ENCODE measurements around the gene RPL13. TPM values are rescaled to one million over a fixed set of nuclear protein-coding genes. Genes with fewer than 3 reads are reported as not detected.

Gene RPL13
- total RNA-seq, 1 experiment from 2014 or later: 1,779 TPM

DNA sequence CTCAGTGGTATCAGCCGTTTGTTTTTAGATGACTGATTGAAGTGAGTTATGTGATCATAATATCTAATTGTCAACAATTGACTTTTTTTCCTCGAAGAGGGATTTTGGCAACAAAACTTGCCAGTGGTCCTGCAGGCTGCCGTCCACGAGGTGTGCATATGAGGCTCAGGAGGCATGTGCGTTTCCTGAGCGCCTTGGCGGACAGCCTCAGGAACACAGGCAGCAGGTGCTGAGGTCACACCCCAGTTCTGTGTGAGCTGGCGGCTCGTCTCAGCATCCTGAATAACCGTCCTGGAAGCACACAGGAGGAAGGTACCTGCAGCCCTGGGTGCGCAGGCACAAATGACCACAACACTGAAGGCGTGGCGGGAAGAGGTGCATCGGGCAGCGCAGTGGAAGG, 40.6 kb upstream of the RPL13 start:
- Mint-ChIP-seq H3K4me3 (ENCODE audit: low read depth, unreplicated experiment) (no peak overlapping the region), H3K9me3 (ENCODE audit: low read depth, unreplicated experiment) (no peaks in the 10 kb centered on the region), H3K27ac (ENCODE audit: unreplicated experiment) (no peak overlapping the region), H3K4me1 (ENCODE audit: low read depth, unreplicated experiment) (no peaks in the 10 kb centered on the region), H3K27me3 (ENCODE audit: unreplicated experiment) (no peaks in the 10 kb centered on the region), H3K36me3 (ENCODE audit: insufficient read depth, unreplicated experiment) (peaks cover 71% of the 10 kb centered on the region)
- intact Hi-C loops (cut with micrococcal nuclease; ENCODE audit: unreplicated experiment): no loop called here
- no peak for DNase-seq
- no TSS peak for BruUV-seq (replicated peaks)
- CTCF ChIA-PET: no interaction called here
- TF ChIP-seq CTCF (IDR thresholded peaks at IDR 0.05; ENCODE audit: unreplicated experiment): no peak

GRCh38 chr16:89522287-89522686, 38.2 kb upstream of the RPL13 start:
- Mint-ChIP-seq H3K9me3 (ENCODE audit: low read depth, unreplicated experiment) (no peaks in the 10 kb centered on the region), H3K4me3 (ENCODE audit: low read depth, unreplicated experiment) (no peak overlapping the region), H3K4me1 (ENCODE audit: low read depth, unreplicated experiment) (no peaks in the 10 kb centered on the region), H3K36me3 (ENCODE audit: insufficient read depth, unreplicated experiment) (peaks cover 72% of the 10 kb centered on the region), H3K27me3 (ENCODE audit: unreplicated experiment) (no peaks in the 10 kb centered on the region), H3K27ac (ENCODE audit: unreplicated experiment) (no peak overlapping the region)
- CTCF ChIA-PET: no interaction called here
- no peak for TF ChIP-seq CTCF (IDR thresholded peaks at IDR 0.05; ENCODE audit: unreplicated experiment)
- no TSS peak for BruUV-seq (replicated peaks)
- no peak for DNase-seq
- intact Hi-C loops (cut with micrococcal nuclease; ENCODE audit: unreplicated experiment): no loop called here

GRCh38 chr16:89523680-89524344, 36.7 kb upstream of the RPL13 start:
- no peak overlapping the region for H3K27ac Mint-ChIP-seq (ENCODE audit: unreplicated experiment)
- no peak for DNase-seq
- no peaks in the 10 kb centered on the region for H3K27me3 Mint-ChIP-seq (ENCODE audit: unreplicated experiment)
- no peaks in the 10 kb centered on the region for H3K9me3 Mint-ChIP-seq (ENCODE audit: low read depth, unreplicated experiment)
- H3K4me3 Mint-ChIP-seq (ENCODE audit: low read depth, unreplicated experiment): no peak overlapping the region
- CTCF ChIA-PET: no interaction called here
- H3K4me1 Mint-ChIP-seq (ENCODE audit: low read depth, unreplicated experiment): no peaks in the 10 kb centered on the region
- H3K36me3 Mint-ChIP-seq (ENCODE audit: insufficient read depth, unreplicated experiment): peaks cover 69% of the 10 kb centered on the region
- intact Hi-C loops (cut with micrococcal nuclease; ENCODE audit: unreplicated experiment): no loop called here
- no TSS peak for BruUV-seq (replicated peaks)
- TF ChIP-seq CTCF (IDR thresholded peaks at IDR 0.05; ENCODE audit: unreplicated experiment): no peak

GRCh38 chr16:89525146-89525913, 35.2 kb upstream of the RPL13 start:
- H3K27ac Mint-ChIP-seq (ENCODE audit: unreplicated experiment): no peak overlapping the region
- DNase-seq: no peak
- peaks cover 69% of the 10 kb centered on the region for H3K36me3 Mint-ChIP-seq (ENCODE audit: insufficient read depth, unreplicated experiment)
- TF ChIP-seq CTCF (IDR thresholded peaks at IDR 0.05; ENCODE audit: unreplicated experiment): no peak
- no peak overlapping the region for H3K4me3 Mint-ChIP-seq (ENCODE audit: low read depth, unreplicated experiment)
- no peaks in the 10 kb centered on the region for H3K27me3 Mint-ChIP-seq (ENCODE audit: unreplicated experiment)
- H3K4me1 Mint-ChIP-seq (ENCODE audit: low read depth, unreplicated experiment): no peaks in the 10 kb centered on the region
- intact Hi-C loops (cut with micrococcal nuclease; ENCODE audit: unreplicated experiment): no loop called here
- CTCF ChIA-PET: interaction anchor here (0.6 to 1.9 kb wide), 2 partner anchors 17 to 90 kb away, joined by 3 to 5 read pairs; partner anchors contain the start of gene SPG7
- no peaks in the 10 kb centered on the region for H3K9me3 Mint-ChIP-seq (ENCODE audit: low read depth, unreplicated experiment)
- no TSS peak for BruUV-seq (replicated peaks)

Data from Calu3 (cell line).